H1 (cell line): Measurements from ENCODE around the gene POM121L2. TPM values are rescaled to one million over a fixed set of nuclear protein-coding genes. Genes with fewer than 3 reads are reported as not detected.

Experiments used
- CTCF ChIA-PET: fragments of 300-600 bp; sonication (Branson Sonifier 250); formaldehyde crosslinking; loops from one replicate; lab custom pipeline; 2021; ENCODE audit not compliant: partially characterized antibody; lab: Charles Lee
- POLR2A ChIA-PET: fragments of 300-600 bp; sonication (Branson Sonifier 250); formaldehyde crosslinking; loops from one replicate; lab custom pipeline; 2021; ENCODE audit warnings: inconsistent platforms; ENCODE audit not compliant: partially characterized antibody; lab: Charles Lee
- DNase-seq, 2 experiments: peaks; one replicate each; pipeline versions ENCODE4 v3.0.0 to v3.0.0-alpha.2; 2010 to 2022; ENCODE audit warnings: low spot score in 2 of 2, low read depth in 1 of 2, mixed read lengths in 1 of 2
- FAIRE-seq: peaks from 2 replicates; lab custom pipeline; 2011; peaks lifted over from hg19 to GRCh38; lab: Jason Lieb, UNC
- H2AFZ ChIP-seq: 2 replicates; pipeline ENCODE4 v1.8.1; 2012; ENCODE audit warnings: low read length, inconsistent platforms
- H2AK5ac ChIP-seq: 2 replicates; pipeline ENCODE4 v1.6.1; 2013; ENCODE audit warnings: low read depth, low read length
- H2BK120ac ChIP-seq: replicated peaks from 2 replicates; pipeline ENCODE3; 2013; ENCODE audit warnings: low read depth, low read length, inconsistent platforms
- H2BK12ac ChIP-seq: 2 replicates; pipeline ENCODE4 v1.6.1; 2013; ENCODE audit warnings: low read depth, low read length
- H2BK15ac ChIP-seq: 2 replicates; pipeline ENCODE4 v1.6.1; 2013; ENCODE audit warnings: low read length
- H2BK20ac ChIP-seq: 2 replicates; pipeline ENCODE4 v1.6.1; 2013; ENCODE audit warnings: low read length
- H2BK5ac ChIP-seq: 2 replicates; pipeline ENCODE4 v1.6.1; 2013; ENCODE audit warnings: low read depth, low read length
- H3K14ac ChIP-seq: 2 replicates; pipeline ENCODE4 v1.6.1; 2013; ENCODE audit warnings: inconsistent platforms; ENCODE audit not compliant: insufficient read length
- H3K18ac ChIP-seq: 2 replicates; pipeline ENCODE4 v1.6.1; 2013; ENCODE audit warnings: low read length; ENCODE audit errors: extremely low read depth
- H3K23ac ChIP-seq: 2 replicates; pipeline ENCODE4 v1.6.1; 2013; ENCODE audit warnings: inconsistent platforms; ENCODE audit not compliant: insufficient read length
- H3K23me2 ChIP-seq: 2 replicates; pipeline ENCODE4 v1.6.1; 2013; ENCODE audit warnings: low read depth, low read length
- H3K27ac ChIP-seq: 2 replicates; pipeline ENCODE4 v1.6.1; 2011; ENCODE audit warnings: low read depth, low read length, inconsistent platforms
- H3K27me3 ChIP-seq, 4 experiments: replicated peaks in 1 of 4; 1 replicate in 1 of 4; 2 replicates in 3 of 4; pipeline versions ENCODE4 v1.6.1 to v1.8.1; 2011 to 2013; ENCODE audit warnings: low read length in 3 of 4, mild to moderate bottlenecking in 3 of 4, inconsistent platforms in 2 of 4, mixed read lengths in 2 of 4, moderate library complexity in 1 of 4; ENCODE audit not compliant: control insufficient read depth in 3 of 4, insufficient read depth in 3 of 4; ENCODE audit errors: extremely low read depth in 1 of 4
- H3K36me3 ChIP-seq, 4 experiments: 2 replicates each; pipeline versions ENCODE4 v1.6.1 to v1.8.1; 2011 to 2013; ENCODE audit warnings: mild to moderate bottlenecking in 4 of 4, low read length in 3 of 4, moderate library complexity in 2 of 4, control low read depth in 1 of 4, inconsistent platforms in 1 of 4; ENCODE audit not compliant: insufficient read depth in 4 of 4, control insufficient read depth in 2 of 4
- H3K4ac ChIP-seq: replicated peaks from 2 replicates; pipeline ENCODE3; 2013; ENCODE audit warnings: low read length, low read depth, mixed read lengths, inconsistent platforms; ENCODE audit not compliant: insufficient read length
- H3K4me1 ChIP-seq, 4 experiments: replicated peaks in 1 of 4; 1 replicate in 1 of 4; 2 replicates in 3 of 4; pipeline versions ENCODE4 v1.6.1 to v1.8.1; 2011 to 2013; ENCODE audit warnings: low read length in 3 of 4, inconsistent platforms in 2 of 4, mixed read lengths in 1 of 4; ENCODE audit not compliant: insufficient read depth in 4 of 4, control insufficient read depth in 3 of 4
- H3K4me2 ChIP-seq, 2 experiments: 2 replicates each; pipeline versions ENCODE4 v1.6.1 to v1.8.1; 2011 to 2013; ENCODE audit warnings: low read depth in 2 of 2, low read length in 2 of 2, control low read depth in 1 of 2, inconsistent platforms in 1 of 2, mild to moderate bottlenecking in 1 of 2; ENCODE audit not compliant: insufficient read depth in 1 of 2
- H3K4me3 ChIP-seq, 4 experiments: fragments of 200-600, 300-600 bp in 1 of 4; sonication (generic), shearing (Covaris generic), sonication (Bioruptor Twin) in 1 of 4; 2 replicates each; pipeline versions ENCODE4 v1.5.1 to v1.8.1; 2011 to 2016; ENCODE audit warnings: low read length in 4 of 4, low read depth in 3 of 4, control low read depth in 2 of 4, inconsistent platforms in 2 of 4, mild to moderate bottlenecking in 2 of 4, mixed read lengths in 1 of 4, moderate library complexity in 1 of 4; ENCODE audit not compliant: insufficient read depth in 2 of 4; ENCODE audit errors: extremely low read depth in 1 of 4
- H3K56ac ChIP-seq: replicated peaks from 2 replicates; pipeline ENCODE3; 2013; ENCODE audit warnings: low read depth, mild to moderate bottlenecking, mixed read lengths, low read length, inconsistent platforms; ENCODE audit not compliant: insufficient read length
- H3K79me1 ChIP-seq: 2 replicates; pipeline ENCODE4 v1.6.1; 2013; ENCODE audit warnings: low read depth, low read length, control low read depth
- H3K79me2 ChIP-seq, 2 experiments: 2 replicates each; pipeline versions ENCODE4 v1.6.1 to v1.8.1; 2012 to 2013; ENCODE audit warnings: low read length in 2 of 2, mild to moderate bottlenecking in 2 of 2, inconsistent platforms in 1 of 2; ENCODE audit not compliant: insufficient read depth in 2 of 2, control insufficient read depth in 1 of 2
- H3K9ac ChIP-seq, 4 experiments: replicated peaks in 1 of 4; 1 replicate in 1 of 4; 2 replicates in 3 of 4; pipeline versions ENCODE4 v1.6.1 to v1.8.1; 2011 to 2013; ENCODE audit warnings: low read depth in 3 of 4, low read length in 3 of 4, control low read depth in 2 of 4, mild to moderate bottlenecking in 2 of 4, moderate library complexity in 2 of 4, inconsistent platforms in 1 of 4; ENCODE audit errors: extremely low read depth in 1 of 4
- H3K9me3 ChIP-seq, 2 experiments: 2 replicates each; pipeline versions ENCODE4 v1.6.1 to v1.8.1; 2012 to 2013; ENCODE audit warnings: mild to moderate bottlenecking in 2 of 2, moderate library complexity in 2 of 2, control low read depth in 1 of 2, inconsistent platforms in 1 of 2, low read depth in 1 of 2, low read length in 1 of 2, mixed read lengths in 1 of 2; ENCODE audit not compliant: insufficient read depth in 2 of 2
- H4K20me1 ChIP-seq, 2 experiments: replicated peaks in 1 of 2; 2 replicates each; pipeline versions ENCODE3 to v1.8.1; 2011 to 2013; ENCODE audit warnings: inconsistent platforms in 2 of 2, low read length in 2 of 2, mild to moderate bottlenecking in 1 of 2; ENCODE audit not compliant: insufficient read depth in 2 of 2, control insufficient read depth in 1 of 2
- H4K5ac ChIP-seq: 2 replicates; pipeline ENCODE4 v1.6.1; 2013; ENCODE audit warnings: low read length, low read depth, mixed read lengths, inconsistent platforms; ENCODE audit not compliant: insufficient read length
- H4K8ac ChIP-seq: 2 replicates; pipeline ENCODE4 v1.8.0; 2013; ENCODE audit warnings: mild to moderate bottlenecking, moderate library complexity, low read length, inconsistent platforms; ENCODE audit not compliant: insufficient read depth; ENCODE audit errors: extremely low read depth
- H4K91ac ChIP-seq: replicated peaks from 2 replicates; pipeline ENCODE3; 2013; ENCODE audit warnings: low read length, mixed read lengths, inconsistent platforms; ENCODE audit not compliant: insufficient read length
- E2F6 ChIP-seq: IDR thresholded peaks from 2 replicates; pipeline ENCODE4 v1.6.1; 2012; ENCODE audit warnings: inconsistent platforms
- EP300 ChIP-seq, 2 experiments: IDR thresholded peaks; 1 replicate in 1 of 2; 2 replicates in 1 of 2; pipeline ENCODE4 v1.6.1; 2011 to 2012; ENCODE audit warnings: low read depth in 2 of 2, low read length in 2 of 2, mild to moderate bottlenecking in 2 of 2, borderline replicate concordance in 1 of 2, inconsistent platforms in 1 of 2, moderate library complexity in 1 of 2
- GABPA ChIP-seq: IDR thresholded peaks from 2 replicates; pipeline ENCODE4 v1.6.1; 2011; ENCODE audit warnings: mild to moderate bottlenecking, low read length, moderate library complexity, borderline replicate concordance; ENCODE audit not compliant: insufficient read depth
- RBBP5 ChIP-seq: IDR thresholded peaks from 2 replicates; pipeline ENCODE4 v1.7.1; 2012; ENCODE audit warnings: low read depth, mild to moderate bottlenecking, inconsistent platforms, low read length, moderate library complexity, borderline replicate concordance
- SIRT6 ChIP-seq: IDR thresholded peaks from one replicate; pipeline ENCODE4 v1.7.1; 2012; ENCODE audit warnings: low read length, inconsistent platforms
- WGBS, 2 experiments: shearing (Covaris generic) in 1 of 2; methylation state at CpG; one replicate each; pipeline versions ENCODE4 v1.1.6 to v1.1.7; 2013 to 2015; ENCODE audit warnings: low lambda C conversion rate in 2 of 2, mixed read lengths in 2 of 2, inconsistent platforms in 1 of 2, low coverage in 1 of 2, missing lambda C conversion rate in 1 of 2; ENCODE audit not compliant: insufficient replicate concordance in 2 of 2, insufficient coverage in 1 of 2, insufficient read length in 1 of 2; ENCODE audit errors: extremely low coverage in 1 of 2, missing lambda C conversion rate in 1 of 2; 5-methylcytosine and 5-hydroxymethylcytosine counted together
- polyA plus RNA-seq, 7 experiments: library from polyadenylated mRNA; depleted of rRNA in 3 of 7; stranded (reverse) in 5 of 7; unstranded in 2 of 7; fragments of >200 nt in 5 of 7; fragments of 200-250 nt in 2 of 7; gene quantifications; 1 replicate in 5 of 7; 2 replicates in 1 of 7; 4 replicates in 1 of 7; pipeline versions ENCODE4 v1.2.1 to v1.2.3, GENCODE V29; 2011 to 2013; ENCODE audit warnings: missing spikeins in 2 of 7, mixed read lengths in 2 of 7
- total RNA-seq: library from RNA; stranded (reverse); fragmentation: NEBNext Ultra II Directional; extraction: Animal tissue kit (Norgen Biotek cat#: 25700); gene quantifications from 2 replicates; pipeline ENCODE4 v1.2.1, GENCODE V29; 2021
- TF ChIP-seq, protein P1 (sequence below): IDR thresholded peaks from 2 replicates; pipeline ENCODE4 v1.6.1; 2011; ENCODE audit warnings: low read length, improper control_type of control experiment

The POM121L2 gene
- total and polyA plus RNA-seq, 2 of the 8 experiments (the other 6 are each of a cell fraction or from before 2014, with no cell fraction given), result 0.05 to 0.09 TPM

- Histone ChIP-seq H3K9ac (no peak overlapping the region), H3K79me1 (no peaks in the 10 kb centered on the region), H3K79me2 (no peaks in the 10 kb centered on the region), H4K91ac (no peak overlapping the region), H3K27ac (no peak overlapping the region), H2BK12ac (no peak overlapping the region), H3K27me3 (peaks cover 13 to 36% (median 31%) of the 10 kb centered on the region in 4 experiments), H4K8ac (no peak overlapping the region), H3K4ac (no peak overlapping the region), H2AK5ac (no peak overlapping the region), H2BK5ac (no peak overlapping the region), H3K9me3 (no peaks in the 10 kb centered on the region), H4K5ac (no peak overlapping the region), H2BK15ac (no peak overlapping the region), H3K18ac (no peak overlapping the region), H3K4me3 (peak overlapping the region in 3 of 4 experiments; percentile 65 to 80 (median 80); a peak in 4 of 8 replicates), H2AFZ (no peak overlapping the region), H3K23ac (no peak overlapping the region), H3K14ac (no peak overlapping the region), H3K23me2 (peaks cover 8% of the 10 kb centered on the region), H2BK20ac (no peak overlapping the region), H2BK120ac (no peak overlapping the region), H3K4me2 (peak overlapping the region; percentile 91), H3K4me1 (peaks cover 0 to 6% (median 2%) of the 10 kb centered on the region in 4 experiments; a peak in 3 of 7 replicates), H3K36me3 (no peaks in the 10 kb centered on the region), H4K20me1 (peaks cover 0 to 1% of the 10 kb centered on the region in 2 experiments), H3K56ac (no peak overlapping the region)
- TF ChIP-seq, protein P1, sequence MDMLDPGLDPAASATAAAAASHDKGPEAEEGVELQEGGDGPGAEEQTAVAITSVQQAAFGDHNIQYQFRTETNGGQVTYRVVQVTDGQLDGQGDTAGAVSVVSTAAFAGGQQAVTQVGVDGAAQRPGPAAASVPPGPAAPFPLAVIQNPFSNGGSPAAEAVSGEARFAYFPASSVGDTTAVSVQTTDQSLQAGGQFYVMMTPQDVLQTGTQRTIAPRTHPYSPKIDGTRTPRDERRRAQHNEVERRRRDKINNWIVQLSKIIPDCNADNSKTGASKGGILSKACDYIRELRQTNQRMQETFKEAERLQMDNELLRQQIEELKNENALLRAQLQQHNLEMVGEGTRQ, result no peak
- TF ChIP-seq EP300 (IDR thresholded peaks at IDR 0.05; ENCODE audit: borderline replicate concordance in 1 of 2, low read depth in 2 of 2, low read length in 2 of 2), result no peak
- no peak for TF ChIP-seq E2F6
- no peak for TF ChIP-seq RBBP5
- no peak for TF ChIP-seq GABPA
- no peak for TF ChIP-seq SIRT6
- no peak for FAIRE-seq
- CTCF ChIA-PET, result interaction anchor here (0.5 to 3.1 kb wide), 27 partner anchors 10 to 293 kb away, joined by 3 to 13 read pairs (median 4); partner anchors contain the start of gene ZNF391
- POLR2A ChIA-PET, result interaction anchor here (0.7 to 1.1 kb wide), 3 partner anchors 15 to 166 kb away, joined by 3 to 4 read pairs (median 3); no protein-coding TSS in a partner anchor
- WGBS, 2 experiments, result 40% methylated on average over 8 of the region's 8 CpGs; no CpG with 5 or more reads in 1 of the 2 experiments
- DNase-seq, result no peak
Observed at GRCh38 chr6:27312950-27313271, 838 bp upstream of the POM121L2 start.
